ENCODE data around the gene TFF3. TPM values are rescaled to one million over a fixed set of nuclear protein-coding genes. Genes with fewer than 3 reads are reported as not detected.

Gene TFF3
- total and polyA plus RNA-seq, 10 of the 15 experiments (the other 5 are each of a cell fraction or from before 2014, with no cell fraction given), result not detected

GRCh38 chr21:42364304-42364865 is 49.2 kb upstream of the TFF3 start:
- FAIRE-seq, result no peak
- ChIA-PET RAD21 (ENCODE audit: unreplicated experiment) (no interaction called here), POLR2A (no interaction called here), CTCF (no interaction called here), SMC1A (ENCODE audit: uncharacterized antibody, unreplicated experiment) (no interaction called here)
- Histone ChIP-seq H3K9ac (ENCODE audit: control insufficient read depth, insufficient read depth, low read length) (no peak overlapping the region), H3K36me3 (ENCODE audit: control insufficient read depth in 2 of 2, insufficient read depth in 2 of 2, low read length in 1 of 2) (no peaks in the 10 kb centered on the region), H3K4me3 (no peak overlapping the region), H3K27me3 (replicated peaks in 1 of 2; ENCODE audit: control insufficient read depth in 2 of 2, insufficient read depth in 2 of 2, low read length in 1 of 2) (no peaks in the 10 kb centered on the region; a peak in 2 of 4 replicates), H3K9me3 (replicated peaks; ENCODE audit: control insufficient read depth, insufficient read depth, low read length) (peaks cover 3% of the 10 kb centered on the region), H3K4me2 (ENCODE audit: control insufficient read depth, insufficient read depth) (no peak overlapping the region), H3K27ac (ENCODE audit: control insufficient read depth, insufficient read depth) (no peak overlapping the region), H3K79me2 (ENCODE audit: control insufficient read depth, insufficient read depth, low read length) (no peaks in the 10 kb centered on the region), H4K20me1 (ENCODE audit: control insufficient read depth, insufficient read depth) (no peaks in the 10 kb centered on the region), H3K4me1 (ENCODE audit: control insufficient read depth, insufficient read depth, low read length) (peaks cover 17% of the 10 kb centered on the region), H2AFZ (ENCODE audit: control insufficient read depth, low read depth, low read length) (no peak overlapping the region)
- TF ChIP-seq HDGF (IDR thresholded peaks at IDR 0.05) (no peak), ZNF384 (IDR thresholded peaks at IDR 0.05; ENCODE audit: borderline replicate concordance, low read depth, low read length) (no peak), ZNF24 (IDR thresholded peaks at IDR 0.05) (no peak)
- no peak for DNase-seq (ENCODE audit: low read depth, low spot score)
- in situ Hi-C loops (cut with MboI), result no loop called here
- no peak for ATAC-seq
- intact Hi-C loops (cut with micrococcal nuclease; ENCODE audit: unreplicated experiment), result no loop called here
- WGBS (ENCODE audit: insufficient coverage, insufficient replicate concordance, low lambda C conversion rate, missing lambda C conversion rate), result 44% methylated on average over 13 of the region's 13 CpGs
- BruUV-seq (replicated peaks), result no TSS peak

- SMC1A ChIA-PET (ENCODE audit: uncharacterized antibody, unreplicated experiment), result interaction anchor here (1.0 kb wide), 1 partner anchor 27 kb away, joined by 3 read pairs; no protein-coding TSS in a partner anchor
- in situ Hi-C loops (cut with MboI), result no loop called here
- CTCF ChIA-PET, result no interaction called here
- TF ChIP-seq HSF1 (IDR thresholded peaks at IDR 0.05; ENCODE audit: low read depth, low read length) (no peak), RUNX3 (IDR thresholded peaks at IDR 0.05; ENCODE audit: low read length) (peak; percentile 28; the same call in 1 of the 2 replicates), IKZF1 (conservative IDR thresholded peaks at IDR 0.05) (no peak), HDGF (IDR thresholded peaks at IDR 0.05) (no peak), SUPT20H (IDR thresholded peaks at IDR 0.05; ENCODE audit: borderline replicate concordance, control insufficient read depth, low read depth, low read length) (no peak)
- H2AFZ ChIP-seq (ENCODE audit: control insufficient read depth, low read depth, low read length), result no peak overlapping the region
- intact Hi-C loops (cut with micrococcal nuclease; ENCODE audit: unreplicated experiment), result no loop called here
- H3K4me2 ChIP-seq (ENCODE audit: control insufficient read depth, insufficient read depth), result peak overlapping the region; percentile 26; the same call in 1 of the 2 replicates
- H3K4me3 ChIP-seq, result no peak overlapping the region
- DNase-seq (ENCODE audit: low read depth, low spot score) (no peak), FAIRE-seq (no peak), ATAC-seq (no peak)
- POLR2A ChIA-PET, result no interaction called here
- H4K20me1 ChIP-seq (ENCODE audit: control insufficient read depth, insufficient read depth), result no peaks in the 10 kb centered on the region
- H3K27ac ChIP-seq (ENCODE audit: control insufficient read depth, insufficient read depth), result no peak overlapping the region
- peaks cover 17% of the 10 kb centered on the region for H3K4me1 ChIP-seq (ENCODE audit: control insufficient read depth, insufficient read depth, low read length)
- H3K9ac ChIP-seq (ENCODE audit: control insufficient read depth, insufficient read depth, low read length), result no peak overlapping the region
- no TSS peak for BruUV-seq (replicated peaks)
- no peaks in the 10 kb centered on the region for H3K36me3 ChIP-seq (ENCODE audit: control insufficient read depth in 2 of 2, insufficient read depth in 2 of 2, low read length in 1 of 2)
- RAD21 ChIA-PET (ENCODE audit: unreplicated experiment), result interaction anchor here (0.6 kb wide), 1 partner anchor 87 kb away, joined by 3 read pairs; no protein-coding TSS in a partner anchor
- whole genome bisulfite sequencing (ENCODE audit: insufficient coverage, insufficient replicate concordance, low lambda C conversion rate, missing lambda C conversion rate), result 28% methylated on average over 8 of the region's 8 CpGs
- H3K27me3 ChIP-seq (replicated peaks in 1 of 2; ENCODE audit: control insufficient read depth in 2 of 2, insufficient read depth in 2 of 2, low read length in 1 of 2), result no peaks in the 10 kb centered on the region; a peak in 2 of 4 replicates
- no peaks in the 10 kb centered on the region for H3K79me2 ChIP-seq (ENCODE audit: control insufficient read depth, insufficient read depth, low read length)
- H3K9me3 ChIP-seq (replicated peaks; ENCODE audit: control insufficient read depth, insufficient read depth, low read length), result peaks cover 3% of the 10 kb centered on the region
These were observed 48.1 kb upstream of the TFF3 start for GRCh38 chr21:42363312-42363711.

Measured in GM12878 (cell line).